CD4-positive, alpha-beta T cell treated with Interleukin-6 at 100 ng/mL for 8 hours (primary cell): ENCODE results near the gene PRKAR1B.

Source experiments
- DNase-seq: peaks from one replicate; pipeline ENCODE4 v3.0.0-alpha.2; 2020; ENCODE audit warnings: mixed read lengths, low spot score

Gene PRKAR1B

DNA sequence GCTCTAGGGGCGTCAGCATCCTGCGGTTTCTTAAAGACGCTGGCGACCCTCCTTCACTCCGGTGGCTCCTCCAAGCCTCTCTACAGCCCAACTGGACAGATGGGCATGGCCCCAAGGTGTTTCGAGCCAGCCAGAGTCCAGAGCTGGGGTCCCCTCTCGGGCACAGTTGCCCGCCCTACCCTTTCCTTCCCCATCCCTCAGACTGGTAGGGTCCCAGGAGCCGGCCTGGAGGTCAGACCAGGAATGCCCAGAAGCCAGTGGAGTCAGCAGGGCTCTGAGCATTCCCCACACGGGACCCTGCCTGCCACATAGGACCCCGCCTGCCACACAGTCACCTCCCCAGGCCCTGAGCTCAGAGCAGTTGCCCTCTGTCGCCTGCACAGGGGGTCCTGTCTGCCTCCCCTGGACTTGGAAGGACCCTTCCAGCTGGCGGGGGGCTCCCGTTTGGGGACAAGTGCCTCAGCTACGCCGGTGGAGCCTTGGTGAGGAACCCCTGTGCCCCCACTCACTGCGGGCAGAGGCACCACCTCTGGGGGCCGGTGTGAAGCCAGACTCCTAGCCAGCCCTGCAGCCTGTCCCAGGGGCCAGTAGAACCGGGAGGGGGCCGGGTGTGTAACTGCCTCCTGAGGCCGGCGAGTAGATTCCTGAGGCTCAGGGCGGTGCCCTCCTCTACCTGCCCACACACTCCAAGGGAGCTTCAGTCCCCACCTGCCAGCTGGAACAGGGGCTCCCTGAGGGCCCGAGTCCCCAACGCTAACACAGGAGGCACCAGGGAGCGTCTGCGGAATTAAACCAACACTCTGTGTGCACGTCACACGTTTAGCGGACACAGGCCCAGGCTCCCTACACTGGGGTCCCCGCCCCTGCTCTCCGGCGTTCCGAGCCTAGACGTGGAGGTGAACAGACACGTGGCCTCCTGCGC is 188.1 kb downstream of the PRKAR1B start:
- no peak for DNase-seq

- no peak for DNase-seq
These were observed 189.0 kb downstream of the PRKAR1B start for GRCh38 chr7:537911-538634.

DNA sequence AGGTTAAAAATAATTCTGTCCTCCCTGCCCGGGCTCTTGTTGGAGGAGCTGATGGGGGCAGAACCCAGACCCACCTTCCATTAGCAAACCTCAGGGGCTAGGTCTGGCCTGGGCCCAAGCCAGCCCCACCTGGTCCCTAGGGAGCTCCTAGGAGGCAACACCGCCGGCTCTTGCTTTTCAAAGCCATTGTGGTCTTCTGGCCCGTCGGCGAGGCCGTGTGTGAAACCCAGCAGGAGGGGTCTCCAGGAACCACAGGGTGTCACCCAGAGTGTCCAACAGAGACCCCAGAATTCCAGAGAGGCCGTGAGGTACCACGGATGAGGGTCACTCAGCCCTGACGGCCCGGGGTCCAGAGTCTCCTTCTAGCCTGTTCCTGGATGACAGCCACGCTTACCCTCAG is 190.8 kb downstream of the PRKAR1B start:
- DNase-seq, result no peak

- no peak for DNase-seq
These were observed 192.1 kb downstream of the PRKAR1B start for GRCh38 chr7:534959-535358.

GRCh38 chr7:534075-534474 is 193.0 kb downstream of the PRKAR1B start:
- no peak for DNase-seq

DNA sequence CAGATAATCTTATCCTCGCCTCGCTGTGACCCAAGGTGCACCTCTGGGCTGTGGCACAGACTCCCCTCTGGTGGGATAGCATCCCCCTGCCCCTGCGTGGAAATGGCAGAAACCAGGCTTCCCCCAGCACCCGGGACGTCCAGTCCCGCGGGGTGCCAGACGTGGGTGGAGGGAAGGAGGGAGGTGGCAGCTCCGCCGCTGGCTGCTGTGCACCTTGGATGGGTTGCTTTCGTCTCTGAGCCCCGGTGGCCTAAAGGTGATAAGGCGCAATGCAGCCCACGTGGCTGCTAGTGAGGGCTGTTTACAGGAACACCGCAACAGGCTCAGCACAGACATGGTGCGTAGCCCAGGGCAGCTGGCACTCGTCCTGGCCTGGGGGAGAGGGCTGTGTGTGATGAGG is 193.8 kb downstream of the PRKAR1B start:
- no peak for DNase-seq

- no peak for DNase-seq
These were observed 194.5 kb downstream of the PRKAR1B start for GRCh38 chr7:532379-533143.

GRCh38 chr7:531777-532176 is 195.3 kb downstream of the PRKAR1B start:
- DNase-seq, result no peak

- no peak for DNase-seq
These were observed 198.6 kb downstream of the PRKAR1B start for GRCh38 chr7:528451-528850.

- DNase-seq, result no peak
These were observed 199.4 kb downstream of the PRKAR1B start for GRCh38 chr7:527723-528122.

DNA sequence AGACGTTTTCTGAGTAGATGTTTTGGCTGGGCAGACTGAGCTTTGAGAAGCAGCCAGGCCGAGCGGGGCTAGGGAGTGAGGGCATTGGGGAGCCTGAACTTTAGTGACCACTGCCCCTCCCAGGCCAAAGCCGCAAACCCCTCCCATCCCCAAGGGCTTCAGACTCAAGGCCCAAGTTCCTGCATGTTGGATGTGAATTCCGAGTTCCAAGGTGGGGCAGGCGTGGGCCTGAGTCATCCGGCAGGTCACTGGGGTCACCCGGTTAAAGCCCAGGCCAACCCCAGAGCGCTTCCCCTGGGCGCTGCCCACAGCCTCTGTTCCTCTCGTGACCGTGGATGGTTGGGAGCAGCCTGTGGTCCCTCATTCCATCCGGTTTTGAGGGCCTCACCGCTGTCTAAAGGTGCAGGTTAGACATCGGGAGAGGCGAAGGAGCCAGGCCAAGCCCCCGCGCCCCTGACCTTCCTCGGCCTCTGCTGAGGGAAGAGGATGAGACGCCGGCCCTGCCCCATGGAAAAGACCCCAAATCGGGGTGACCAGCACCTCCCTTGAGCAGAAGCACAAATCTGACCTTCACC is 200.5 kb downstream of the PRKAR1B start:
- no peak for DNase-seq

DNA sequence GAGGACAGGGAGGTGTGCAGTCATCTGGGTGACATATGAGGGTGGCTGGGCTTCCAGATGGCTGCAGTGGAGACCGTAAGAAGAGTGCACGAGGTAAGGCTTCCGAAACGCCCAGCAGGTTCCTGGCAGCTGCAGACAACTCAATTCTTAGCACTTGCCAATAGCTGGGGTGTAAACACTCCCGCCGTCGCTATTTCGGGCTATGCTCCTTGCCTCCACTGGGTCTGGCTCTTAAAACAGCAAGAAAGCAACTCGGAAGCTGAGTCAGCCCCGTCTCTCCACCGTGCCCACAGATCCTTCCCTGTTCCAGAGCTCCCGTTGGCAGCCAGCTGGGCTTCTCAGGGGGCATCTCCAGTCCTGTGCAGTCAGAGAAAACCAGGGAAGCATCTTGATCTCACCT is 201.3 kb downstream of the PRKAR1B start:
- no peak for DNase-seq

- no peak for DNase-seq
These were observed 202.3 kb downstream of the PRKAR1B start for GRCh38 chr7:524800-525199.

DNA sequence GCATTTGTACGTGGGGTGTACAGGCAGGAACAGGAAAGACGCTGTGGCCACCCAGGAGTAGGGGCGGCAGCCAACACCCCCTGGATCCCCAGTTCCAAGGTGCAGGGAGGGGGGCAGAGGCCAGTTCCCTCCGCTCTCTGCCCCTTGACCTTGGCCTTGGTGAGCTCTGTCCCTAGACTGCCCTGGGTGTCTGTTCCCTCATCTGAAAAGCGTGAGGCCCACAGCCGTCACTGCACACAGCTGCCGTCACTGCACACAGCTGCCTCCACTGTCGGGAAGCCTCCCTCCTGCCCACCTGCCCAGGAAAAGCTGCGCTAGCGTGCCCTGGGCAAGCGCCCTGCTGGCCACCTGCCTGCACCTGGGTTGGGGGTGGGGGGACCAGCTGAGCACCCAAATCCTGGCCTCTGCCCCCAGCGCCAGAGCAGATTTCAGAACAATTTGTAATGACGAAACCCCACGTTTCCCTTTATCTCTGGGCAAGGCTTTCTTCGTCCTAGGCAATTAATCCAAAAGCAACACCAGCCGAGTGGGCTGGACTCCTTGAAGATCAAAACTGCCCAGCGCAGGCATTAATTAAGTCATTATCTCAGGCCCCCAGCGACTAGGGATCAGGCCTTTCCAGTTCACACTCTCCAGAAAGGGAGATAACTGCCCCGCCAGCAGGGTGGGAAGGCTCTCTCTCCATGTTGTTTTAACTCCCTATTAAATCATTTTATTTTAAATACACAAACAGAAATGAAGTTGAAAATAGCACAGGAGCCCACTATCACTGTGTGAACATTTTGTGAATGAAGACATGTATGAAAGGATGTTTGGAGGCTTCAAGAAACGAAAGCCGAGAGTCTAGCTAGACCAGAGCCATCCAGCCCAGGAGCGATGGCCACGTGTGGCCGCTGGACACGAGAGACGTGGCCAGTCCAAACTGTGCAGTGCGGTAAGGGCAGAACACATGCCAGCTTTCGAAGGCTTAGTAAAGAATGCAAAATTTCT is 203.4 kb downstream of the PRKAR1B start:
- DNase-seq, result no peak

- DNase-seq, result no peak
These were observed 204.1 kb downstream of the PRKAR1B start for GRCh38 chr7:522951-523314.

GRCh38 chr7:522071-522950 is 204.8 kb downstream of the PRKAR1B start:
- no peak for DNase-seq

DNA sequence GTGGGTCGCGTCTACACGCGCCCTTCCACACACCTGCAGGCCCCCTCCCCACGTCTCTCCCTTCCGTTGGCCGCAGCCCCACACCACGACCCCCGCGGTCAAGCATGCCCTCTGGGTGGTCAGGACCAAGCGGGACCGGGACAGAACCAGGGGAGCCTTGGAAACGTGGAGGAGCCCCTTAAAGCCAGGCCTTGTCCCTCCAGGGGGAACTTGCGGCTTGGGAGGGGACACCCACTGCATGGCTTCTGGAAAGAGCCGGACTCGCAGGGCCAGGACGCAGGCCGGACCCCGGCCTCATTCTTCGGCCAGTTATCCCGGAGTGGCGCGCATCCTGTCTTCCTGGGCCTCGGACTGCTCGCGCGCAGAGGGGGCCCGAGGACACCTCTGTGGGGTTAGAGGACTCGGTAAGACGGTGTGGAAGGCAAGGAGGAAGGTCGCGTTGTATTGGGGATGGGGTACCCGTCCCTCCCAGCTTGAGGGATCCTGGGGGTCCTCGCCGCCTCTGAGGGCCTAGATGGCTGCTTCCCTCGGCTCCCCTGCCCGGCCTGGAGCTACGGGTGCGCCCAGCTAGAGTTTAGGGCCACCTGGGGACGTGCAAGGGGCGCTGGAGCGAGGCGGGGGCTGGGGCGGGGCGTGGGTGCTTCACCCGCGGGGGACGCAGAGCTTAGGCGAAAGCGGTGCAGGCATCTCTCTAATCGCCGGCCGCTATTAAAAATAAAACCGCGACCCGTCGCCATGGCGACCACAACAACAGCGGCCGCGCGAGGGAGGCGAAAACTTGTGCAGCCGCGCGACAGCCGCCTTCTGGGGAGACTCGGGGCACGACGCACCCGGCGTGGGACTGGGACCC is 205.6 kb downstream of the PRKAR1B start:
- DNase-seq, result no peak

- no peak for DNase-seq
These were observed 206.4 kb downstream of the PRKAR1B start for GRCh38 chr7:520503-521161.
